ENCODE measurements around the gene SMARCA2. TPM values are rescaled to one million over a fixed set of nuclear protein-coding genes. Genes with fewer than 3 reads are reported as not detected.

The SMARCA2 gene
- total and polyA plus RNA-seq, 9 donors = 78.4 to 149 (median 95.6) TPM

DNA sequence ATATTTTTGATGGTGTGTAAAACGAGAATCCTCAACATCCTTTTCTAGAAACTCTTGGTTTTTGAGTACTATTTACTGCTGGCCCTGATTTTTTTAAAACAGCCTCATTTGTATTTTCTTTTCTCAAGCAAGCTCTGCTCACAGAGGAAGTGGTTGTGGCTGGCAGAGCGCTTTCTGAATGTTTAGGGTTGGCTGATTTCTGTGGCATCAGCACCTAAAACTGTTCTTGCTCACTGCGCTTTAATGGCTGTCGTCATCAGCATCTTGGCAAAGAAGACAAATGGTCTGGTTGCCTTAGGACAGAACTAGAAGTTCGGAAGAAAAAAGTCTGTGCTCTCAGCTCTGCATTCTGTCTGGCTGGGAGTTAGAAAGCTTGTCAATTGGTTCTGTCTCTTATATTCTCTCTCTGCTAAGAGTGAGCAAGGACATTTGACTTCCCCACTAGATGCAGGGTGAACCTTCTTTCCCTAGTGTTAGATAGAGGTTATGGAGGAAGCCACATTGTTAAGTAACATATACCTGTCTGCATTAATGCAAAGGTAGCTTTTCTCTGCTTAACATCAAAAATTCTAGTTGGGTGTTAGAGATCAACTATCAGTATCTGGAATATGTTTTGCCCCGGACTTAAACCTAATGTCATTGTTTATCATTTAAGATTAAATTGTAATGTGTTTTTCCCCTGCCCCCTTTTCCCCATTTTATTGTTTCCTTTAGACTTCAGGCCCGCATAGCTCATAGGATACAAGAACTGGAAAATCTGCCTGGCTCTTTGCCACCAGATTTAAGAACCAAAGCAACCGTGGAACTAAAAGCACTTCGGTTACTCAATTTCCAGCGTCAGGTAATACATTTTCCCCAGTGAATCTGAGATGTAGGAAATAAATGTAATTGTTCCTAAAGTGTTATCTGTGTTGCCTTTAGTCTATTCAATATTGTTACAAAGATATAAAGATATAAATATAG, 39.0 kb downstream of the SMARCA2 start:
- peak; percentile 68 for DNase-seq
- no peaks in the 10 kb centered on the region for H3K4me1 ChIP-seq (ENCODE audit: control insufficient read depth, insufficient read depth, low read length)

DNA sequence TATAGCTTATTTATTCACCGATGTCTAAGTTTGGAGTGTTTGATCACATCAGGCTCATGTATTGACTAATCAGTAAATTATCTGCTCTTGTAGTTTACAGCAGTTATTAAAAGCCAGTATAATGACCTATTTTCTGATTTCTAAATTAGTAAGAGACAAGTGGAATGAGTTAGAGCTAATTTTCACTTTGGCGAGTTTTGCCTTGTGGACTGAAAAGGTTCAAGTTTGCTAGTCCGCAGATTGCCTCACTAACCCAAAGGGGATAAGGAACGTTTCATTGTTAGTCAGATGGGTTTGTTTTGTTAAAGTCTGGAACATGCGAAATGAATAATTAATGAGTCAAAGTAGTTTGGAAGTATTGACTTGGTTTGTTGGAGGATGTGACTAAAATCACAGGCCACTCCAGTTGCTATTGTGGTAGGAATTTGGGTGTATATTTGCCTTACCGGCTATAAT, 40.1 kb downstream of the SMARCA2 start:
- Histone ChIP-seq H3K4me3 (ENCODE audit: low read length) (no peak overlapping the region), H3K27me3 (ENCODE audit: control insufficient read depth, insufficient read depth, low read length) (no peaks in the 10 kb centered on the region), H3K9me3 (replicated peaks; ENCODE audit: control insufficient read depth, low read depth, low read length) (no peaks in the 10 kb centered on the region), H3K4me1 (ENCODE audit: control insufficient read depth, insufficient read depth, low read length) (no peaks in the 10 kb centered on the region), H3K27ac (ENCODE audit: low read length) (no peak overlapping the region), H3K36me3 (ENCODE audit: control insufficient read depth, insufficient read depth, low read length) (peaks cover 35% of the 10 kb centered on the region)
- DNase-seq = no peak
- WGBS (ENCODE audit: insufficient coverage) = 100% methylated on average over 3 of the region's 6 CpGs

More for the DNA sequence above, 39.0 kb downstream of the SMARCA2 start:
- H3K27me3 ChIP-seq (ENCODE audit: control insufficient read depth, insufficient read depth, low read length) = no peaks in the 10 kb centered on the region
- H3K4me3 ChIP-seq (ENCODE audit: low read length) = no peak overlapping the region
- no peaks in the 10 kb centered on the region for H3K9me3 ChIP-seq (replicated peaks; ENCODE audit: control insufficient read depth, low read depth, low read length)
- H3K36me3 ChIP-seq (ENCODE audit: control insufficient read depth, insufficient read depth, low read length) = peaks cover 29% of the 10 kb centered on the region
- H3K27ac ChIP-seq (ENCODE audit: low read length) = no peak overlapping the region
- 73% methylated on average over 3 of the region's 10 CpGs for WGBS (ENCODE audit: insufficient coverage)

DNA sequence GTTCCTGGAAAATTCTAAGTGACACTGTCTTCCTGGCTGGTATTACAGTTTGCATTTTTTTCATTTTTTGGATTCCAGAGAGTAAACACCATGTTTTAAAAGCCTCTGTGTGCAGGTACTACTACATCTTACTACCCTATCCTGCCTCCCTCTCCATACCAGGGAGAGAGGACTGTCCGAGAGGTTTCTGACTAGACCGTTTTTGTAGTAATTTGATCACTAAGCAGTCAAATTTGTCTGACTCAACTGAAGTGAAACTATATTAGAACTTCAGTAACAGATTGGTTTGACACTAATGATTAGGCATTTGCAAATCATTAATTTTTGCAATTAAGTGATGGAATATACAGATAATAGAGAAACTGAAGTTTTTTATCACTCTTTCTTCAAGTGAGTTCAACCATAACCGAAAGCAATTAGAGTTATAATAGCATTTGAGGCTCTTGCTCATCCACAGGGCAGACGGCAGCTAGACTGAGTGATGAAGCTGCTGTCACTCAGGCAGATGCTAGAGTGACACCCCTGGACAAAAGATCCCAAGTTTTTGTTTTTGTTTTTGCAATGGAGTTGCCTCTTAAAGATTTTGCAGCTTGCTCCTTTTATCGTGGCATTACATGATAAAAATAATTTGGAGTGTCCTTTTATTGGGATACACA, 44.3 kb downstream of the SMARCA2 start:
- no peak overlapping the region for H3K27ac ChIP-seq (ENCODE audit: low read length)
- DNase-seq = no peak
- H3K36me3 ChIP-seq (ENCODE audit: control insufficient read depth, insufficient read depth, low read length) = peaks cover 44% of the 10 kb centered on the region

DNA sequence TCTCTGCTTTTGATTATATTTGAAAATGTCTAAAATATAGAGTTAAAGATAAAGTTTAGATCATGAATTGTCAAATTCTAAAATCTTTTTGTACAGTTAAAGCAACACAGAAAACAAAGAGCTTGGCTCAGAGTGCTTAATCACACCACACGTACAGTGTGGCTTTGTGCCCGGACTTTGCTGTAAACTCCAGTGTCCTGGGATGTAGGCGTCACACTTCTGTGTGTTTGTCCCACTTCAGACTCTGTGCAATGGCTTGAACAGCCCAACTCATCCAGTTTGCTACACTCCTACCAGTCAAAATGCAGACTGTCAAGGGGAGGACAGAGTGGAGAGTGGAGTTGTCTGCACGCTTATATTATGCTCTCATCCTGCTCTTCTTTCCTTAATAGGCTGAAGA, 45.3 kb downstream of the SMARCA2 start:
- peak; percentile 17 for DNase-seq
- Histone ChIP-seq H3K27ac (ENCODE audit: low read length) (no peak overlapping the region), H3K36me3 (ENCODE audit: control insufficient read depth, insufficient read depth, low read length) (peaks cover 42% of the 10 kb centered on the region), H3K9me3 (replicated peaks; ENCODE audit: control insufficient read depth, low read depth, low read length) (no peaks in the 10 kb centered on the region), H3K27me3 (ENCODE audit: control insufficient read depth, insufficient read depth, low read length) (no peaks in the 10 kb centered on the region), H3K4me1 (ENCODE audit: control insufficient read depth, insufficient read depth, low read length) (no peaks in the 10 kb centered on the region), H3K4me3 (ENCODE audit: low read length) (no peak overlapping the region)
- no CpG with 5 or more reads among the region's 4 CpGs for WGBS (ENCODE audit: insufficient coverage)

More for the DNA sequence above, 44.3 kb downstream of the SMARCA2 start:
- Histone ChIP-seq H3K9me3 (replicated peaks; ENCODE audit: control insufficient read depth, low read depth, low read length) (no peaks in the 10 kb centered on the region), H3K4me3 (ENCODE audit: low read length) (no peak overlapping the region), H3K4me1 (ENCODE audit: control insufficient read depth, insufficient read depth, low read length) (no peaks in the 10 kb centered on the region), H3K27me3 (ENCODE audit: control insufficient read depth, insufficient read depth, low read length) (no peaks in the 10 kb centered on the region)
- 100% methylated on average over 1 of the region's 5 CpGs for WGBS (ENCODE audit: insufficient coverage)

DNA sequence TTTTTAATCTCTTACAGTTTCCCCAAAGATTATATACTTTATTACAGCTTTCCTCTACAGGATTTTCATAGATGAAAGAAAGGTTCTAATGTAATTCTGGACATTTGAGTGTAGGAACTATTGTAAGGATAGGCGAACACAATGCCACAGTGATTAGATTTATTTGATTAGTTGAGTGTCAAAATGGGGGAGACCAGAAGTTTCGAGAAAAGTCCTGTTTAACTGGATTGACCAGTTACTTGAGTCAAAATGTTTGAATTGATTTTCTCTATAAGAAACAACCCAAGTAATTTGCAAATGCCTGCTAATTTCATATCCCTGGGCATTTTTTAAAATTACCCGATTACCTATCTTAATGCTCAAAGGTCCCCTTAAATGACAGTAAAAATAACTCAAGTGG, 50.6 kb downstream of the SMARCA2 start:
- 88% methylated on average over 1 of the region's 3 CpGs for whole genome bisulfite sequencing (ENCODE audit: insufficient coverage)
- Histone ChIP-seq H3K4me3 (ENCODE audit: low read length) (no peak overlapping the region), H3K4me1 (ENCODE audit: control insufficient read depth, insufficient read depth, low read length) (no peaks in the 10 kb centered on the region), H3K27ac (ENCODE audit: low read length) (no peak overlapping the region), H3K27me3 (ENCODE audit: control insufficient read depth, insufficient read depth, low read length) (no peaks in the 10 kb centered on the region), H3K36me3 (ENCODE audit: control insufficient read depth, insufficient read depth, low read length) (peaks cover 18% of the 10 kb centered on the region), H3K9me3 (replicated peaks; ENCODE audit: control insufficient read depth, low read depth, low read length) (no peaks in the 10 kb centered on the region)
- no peak for DNase-seq

DNA sequence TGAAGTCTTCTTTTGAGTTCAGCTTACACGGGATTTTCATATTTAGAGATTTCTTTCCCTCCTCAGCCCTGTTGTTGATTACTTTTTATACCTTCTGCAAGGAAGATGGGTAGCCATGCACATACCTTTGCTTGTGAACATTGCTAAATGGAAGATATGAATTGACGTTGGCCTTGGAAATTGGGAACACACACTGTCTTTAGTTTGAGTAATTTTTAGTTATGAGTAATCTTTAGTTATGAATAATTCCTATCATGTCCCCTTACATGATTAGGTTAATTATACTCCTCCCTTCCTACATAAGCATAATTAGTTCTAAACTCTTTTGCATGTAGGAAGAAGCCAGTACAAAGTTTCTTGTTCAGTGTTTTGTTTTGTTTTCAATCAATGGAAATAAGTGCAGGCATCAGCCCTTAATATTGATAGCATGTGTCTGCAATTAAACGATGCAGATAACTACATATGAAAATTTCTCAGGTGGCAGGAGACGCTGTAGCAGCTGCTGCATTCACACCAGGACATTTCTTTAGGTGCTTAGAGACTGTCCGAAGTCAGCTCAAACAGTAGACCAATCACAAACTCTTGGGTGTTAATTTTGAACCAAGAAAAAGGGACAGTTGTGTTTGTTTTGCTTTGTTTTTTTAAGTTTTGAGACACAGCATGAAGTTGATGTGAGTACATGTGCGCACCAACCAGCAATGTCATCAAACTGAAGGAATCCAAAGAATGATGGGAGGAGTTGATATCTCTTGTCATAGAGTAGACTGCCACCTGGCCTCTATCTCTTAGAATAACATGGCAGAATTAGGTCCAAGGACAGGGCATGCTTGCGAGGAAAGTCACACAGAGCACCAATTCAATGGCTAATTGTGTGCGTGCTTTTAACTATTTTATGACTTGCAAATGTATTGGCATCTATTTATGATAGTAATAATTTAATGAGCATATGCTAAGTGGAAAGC, 51.4 kb downstream of the SMARCA2 start:
- no peaks in the 10 kb centered on the region for H3K27me3 ChIP-seq (ENCODE audit: control insufficient read depth, insufficient read depth, low read length)
- 84% methylated on average over 3 of the region's 8 CpGs for WGBS (ENCODE audit: insufficient coverage)
- H3K9me3 ChIP-seq (replicated peaks; ENCODE audit: control insufficient read depth, low read depth, low read length) = no peaks in the 10 kb centered on the region
- DNase-seq = peak; percentile 27
- no peak overlapping the region for H3K4me3 ChIP-seq (ENCODE audit: low read length)
- peaks cover 15% of the 10 kb centered on the region for H3K36me3 ChIP-seq (ENCODE audit: control insufficient read depth, insufficient read depth, low read length)
- H3K4me1 ChIP-seq (ENCODE audit: control insufficient read depth, insufficient read depth, low read length) = no peaks in the 10 kb centered on the region
- no peak overlapping the region for H3K27ac ChIP-seq (ENCODE audit: low read length)

DNA sequence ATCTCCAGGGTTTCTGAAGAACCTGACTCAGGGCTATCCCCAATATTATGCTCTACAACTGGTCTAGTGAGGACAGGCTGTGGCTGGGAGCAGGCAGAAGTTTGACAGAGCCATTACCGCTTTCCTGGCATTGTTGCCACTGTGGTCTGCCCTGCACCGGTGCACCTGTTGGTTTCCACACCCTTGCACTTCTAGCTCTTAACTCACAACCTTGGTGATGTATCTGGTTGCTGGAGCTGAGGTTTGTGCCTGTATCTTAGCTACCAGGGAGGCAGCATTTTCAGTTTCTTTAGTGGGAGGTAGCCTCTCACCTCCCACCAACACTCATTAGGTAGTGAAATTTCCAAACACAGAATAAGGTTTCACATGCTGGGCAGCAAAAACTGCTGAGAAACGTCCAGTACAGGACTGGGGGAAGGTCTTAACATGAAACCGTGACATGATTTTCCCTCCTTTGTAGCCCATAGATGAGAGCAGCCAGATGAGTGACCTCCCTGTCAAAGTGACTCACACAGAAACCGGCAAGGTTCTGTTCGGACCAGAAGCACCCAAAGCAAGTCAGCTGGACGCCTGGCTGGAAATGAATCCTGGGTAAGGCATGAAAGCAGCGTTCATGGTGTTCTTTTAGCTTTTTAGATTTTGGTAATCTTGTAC, 57.7 kb downstream of the SMARCA2 start:
- no peaks in the 10 kb centered on the region for H3K4me1 ChIP-seq (ENCODE audit: control insufficient read depth, insufficient read depth, low read length)
- no peak overlapping the region for H3K27ac ChIP-seq (ENCODE audit: low read length)
- WGBS (ENCODE audit: insufficient coverage) = 85% methylated on average over 6 of the region's 8 CpGs
- H3K27me3 ChIP-seq (ENCODE audit: control insufficient read depth, insufficient read depth, low read length) = no peaks in the 10 kb centered on the region
- no peak overlapping the region for H3K4me3 ChIP-seq (ENCODE audit: low read length)
- no peak for DNase-seq
- H3K36me3 ChIP-seq (ENCODE audit: control insufficient read depth, insufficient read depth, low read length) = peaks cover 60% of the 10 kb centered on the region
- no peaks in the 10 kb centered on the region for H3K9me3 ChIP-seq (replicated peaks; ENCODE audit: control insufficient read depth, low read depth, low read length)

DNA sequence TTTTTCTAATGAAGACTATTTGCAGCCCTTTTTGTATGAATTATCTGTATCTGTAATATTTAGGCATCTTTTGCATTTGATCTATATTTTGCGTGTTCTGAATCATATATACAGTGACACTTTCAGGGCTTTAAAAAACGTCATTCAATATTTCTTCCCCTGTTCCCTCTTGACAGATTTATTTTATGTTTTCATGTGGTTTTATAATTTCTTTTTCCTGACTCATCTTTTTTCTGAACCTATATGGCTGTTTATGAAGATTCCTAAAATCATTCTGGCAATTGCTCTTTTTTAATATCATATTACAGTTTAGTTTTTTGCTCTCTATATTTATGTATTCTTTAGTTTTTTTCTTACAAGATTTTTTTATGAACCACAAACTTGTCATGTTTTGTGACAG, 67.6 kb downstream of the SMARCA2 start:
- H3K36me3 ChIP-seq (ENCODE audit: control insufficient read depth, insufficient read depth, low read length) = peaks cover 57% of the 10 kb centered on the region
- no peaks in the 10 kb centered on the region for H3K27me3 ChIP-seq (ENCODE audit: control insufficient read depth, insufficient read depth, low read length)
- no peak overlapping the region for H3K27ac ChIP-seq (ENCODE audit: low read length)
- no peak overlapping the region for H3K4me3 ChIP-seq (ENCODE audit: low read length)
- peaks cover 6% of the 10 kb centered on the region for H3K4me1 ChIP-seq (ENCODE audit: control insufficient read depth, insufficient read depth, low read length)
- no peaks in the 10 kb centered on the region for H3K9me3 ChIP-seq (replicated peaks; ENCODE audit: control insufficient read depth, low read depth, low read length)
- no CpG with 5 or more reads among the region's 2 CpGs for WGBS (ENCODE audit: insufficient coverage)
- no peak for DNase-seq

DNA sequence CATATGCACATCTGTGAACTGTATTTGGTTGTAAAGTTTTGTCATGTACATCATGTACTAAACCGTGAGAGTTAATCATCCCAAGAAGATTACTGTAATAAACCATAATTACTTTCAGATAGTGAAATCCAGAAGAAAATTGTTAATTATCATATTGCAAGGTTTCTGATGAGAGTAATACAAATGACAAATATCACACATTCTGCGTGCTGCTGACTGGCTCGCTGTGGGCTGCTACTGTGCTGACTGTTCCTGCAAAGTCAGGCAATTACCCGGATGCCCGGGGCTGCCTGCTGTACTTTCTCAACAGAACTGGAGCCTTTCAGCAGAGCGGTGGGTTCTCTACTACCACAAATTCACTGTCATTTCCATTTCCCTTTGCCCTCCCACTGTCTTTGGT, 68.3 kb downstream of the SMARCA2 start:
- no peaks in the 10 kb centered on the region for H3K9me3 ChIP-seq (replicated peaks; ENCODE audit: control insufficient read depth, low read depth, low read length)
- no peak overlapping the region for H3K27ac ChIP-seq (ENCODE audit: low read length)
- H3K4me3 ChIP-seq (ENCODE audit: low read length) = no peak overlapping the region
- peaks cover 6% of the 10 kb centered on the region for H3K4me1 ChIP-seq (ENCODE audit: control insufficient read depth, insufficient read depth, low read length)
- no peak for DNase-seq
- H3K36me3 ChIP-seq (ENCODE audit: control insufficient read depth, insufficient read depth, low read length) = peaks cover 54% of the 10 kb centered on the region
- no peaks in the 10 kb centered on the region for H3K27me3 ChIP-seq (ENCODE audit: control insufficient read depth, insufficient read depth, low read length)
- 72% methylated on average over 4 of the region's 6 CpGs for WGBS (ENCODE audit: insufficient coverage)
